Measurements from ENCODE around the gene PSMB7. TPM values are rescaled to one million over a fixed set of nuclear protein-coding genes. Genes with fewer than 3 reads are reported as not detected.

The PSMB7 gene
- total and polyA plus RNA-seq, 2 of the 4 experiments (the other 2 are of a cell fraction) = 340 to 430 TPM

GRCh38 chr9:124308606-124309491, 106.4 kb downstream of the PSMB7 start (continued):
- TF ChIP-seq CHD1 (IDR thresholded peaks at IDR 0.05; ENCODE audit: low read depth, low read length) = no peak
- no peak for TF ChIP-seq MAZ (IDR thresholded peaks at IDR 0.05; ENCODE audit: borderline replicate concordance, low read depth, low read length)

- Histone ChIP-seq H3K36me3 (ENCODE audit: control insufficient read depth, insufficient read depth, low read length) (peaks cover 61% of the 10 kb centered on the region), H3K4ac (ENCODE audit: low read depth, low read length) (peak overlapping the region; percentile 86), H2BK5ac (ENCODE audit: low read depth, low read length, poor library complexity, severe bottlenecking) (peak overlapping the region; percentile 69), H3K4me1 (ENCODE audit: control insufficient read depth, insufficient read depth, low read length) (peaks cover 29% of the 10 kb centered on the region), H3K4me2 (ENCODE audit: low read depth, low read length) (no peak overlapping the region), H3K23ac (ENCODE audit: low read depth, low read length) (peak overlapping the region; percentile 19; the same call in 1 of the 2 replicates), H3K9me3 (ENCODE audit: control insufficient read depth, insufficient read depth, low read length) (no peaks in the 10 kb centered on the region), H4K20me1 (ENCODE audit: insufficient read depth, low read length) (no peaks in the 10 kb centered on the region), H2AK5ac (ENCODE audit: low read depth, low read length) (peak overlapping the region; percentile 91), H4K5ac (ENCODE audit: low read depth, low read length) (peak overlapping the region; percentile 72), H3K56ac (ENCODE audit: extremely low read depth, insufficient read depth, low read length) (no peak overlapping the region), H2AFZ (replicated peaks; ENCODE audit: low read length, poor library complexity) (no peak overlapping the region), H2BK120ac (ENCODE audit: low read depth, low read length) (peak overlapping the region; percentile 80), H3K14ac (replicated peaks; ENCODE audit: low read depth, low read length) (peak overlapping the region; percentile 40; the same call in 1 of the 2 replicates), H3K79me1 (ENCODE audit: low read depth in 1 of 2, low read length in 2 of 2) (peaks cover 45 to 91% of the 10 kb centered on the region in 2 experiments), H3K27ac (ENCODE audit: insufficient read depth, low read length) (peak overlapping the region; percentile 91), H3K9me1 (ENCODE audit: insufficient read depth, low read length) (peaks cover 23% of the 10 kb centered on the region), H4K8ac (ENCODE audit: low read depth in 2 of 2, low read length in 2 of 2) (peak overlapping the region; percentile 47 to 80; a peak in 3 of 4 replicates), H3K4me3 (ENCODE audit: insufficient read depth, low read depth, low read length) (no peak overlapping the region), H2BK15ac (ENCODE audit: low read depth, low read length) (peak overlapping the region; percentile 86; the same call in 2 of the 3 replicates), H2BK20ac (ENCODE audit: low read depth, low read length) (peak overlapping the region; percentile 37), H2AK9ac (replicated peaks; ENCODE audit: low read depth, low read length, poor library complexity) (peak overlapping the region; percentile 26), H3K27me3 (ENCODE audit: control insufficient read depth, insufficient read depth, low read length) (no peaks in the 10 kb centered on the region), H4K91ac (ENCODE audit: insufficient read depth, low read depth, low read length) (peak overlapping the region; percentile 90), H3K9ac (ENCODE audit: low read depth, low read length) (peak overlapping the region; percentile 21; the same call in 1 of the 2 replicates), H3K18ac (ENCODE audit: low read depth, low read length) (peak overlapping the region; percentile 42)
- in situ Hi-C loops (cut with MboI; ENCODE audit: low sequenced_read_pairs) = loop anchor here (25.0 kb wide), 1 partner anchor 770 kb away; no protein-coding TSS in a partner anchor
- CTCF ChIA-PET = no interaction called here
- DNase-seq = no peak
- dilution Hi-C loops (cut with HindIII; ENCODE audit: low sequenced_read_pairs, unreplicated experiment) = no loop called here
- WGBS, 2 experiments (ENCODE audit: extremely low coverage in 2 of 2, insufficient read length in 1 of 2) = 97% methylated on average over 19 of the region's 24 CpGs; no CpG with 5 or more reads in 1 of the 2 experiments
- intact Hi-C loops (cut with micrococcal nuclease) = no loop called here
- no peak for ATAC-seq (ENCODE audit: low read depth)
- POLR2A ChIA-PET (ENCODE audit: unreplicated experiment) = no interaction called here
- no TSS peak for BruUV-seq (replicated peaks)
- no peak for TF ChIP-seq BHLHE40 (IDR thresholded peaks at IDR 0.05; ENCODE audit: low read depth, low read length)
- no peak for TF ChIP-seq USF2 (IDR thresholded peaks at IDR 0.05; ENCODE audit: low read depth, low read length)
- TF ChIP-seq CTCF (conservative IDR thresholded peaks at IDR 0.05; ENCODE audit: low read depth, low read length) = no peak
- no peak for TF ChIP-seq RCOR1 (IDR thresholded peaks at IDR 0.05; ENCODE audit: insufficient replicate concordance, low read length)
- no peak for TF ChIP-seq MXI1 (IDR thresholded peaks at IDR 0.05; ENCODE audit: borderline replicate concordance, low read depth, low read length)
- no peak for TF ChIP-seq MAFK (IDR thresholded peaks at IDR 0.05; ENCODE audit: low read depth, low read length)
- TF ChIP-seq NFE2L2 (IDR thresholded peaks at IDR 0.05; ENCODE audit: low read depth, low read length) = no peak
- no peak for TF ChIP-seq FOS (IDR thresholded peaks at IDR 0.05; ENCODE audit: low read depth, low read length)
Measured at GRCh38 chr9:124307379-124308030, 107.7 kb downstream of the PSMB7 start.
